CD8-positive, alpha-beta memory T cell (primary cell): ENCODE measurements around the gene PMF1. TPM values are rescaled to one million over a fixed set of nuclear protein-coding genes. Genes with fewer than 3 reads are reported as not detected.
A peak's percentile ranks its signal among the peaks of the same experiment; 100 is the strongest.

ENCODE experiments used
- CTCF ChIA-PET: fragments of 350-600 bp; sonication (Branson Sonifier 250); formaldehyde crosslinking; loops from one replicate; lab custom pipeline; 2021; ENCODE audit warnings: antibody characterized with exemption; lab: Charles Lee
- POLR2A ChIA-PET: fragments of 350-600 bp; sonication (Branson Sonifier 250); formaldehyde crosslinking; loops from one replicate; lab custom pipeline; 2021; ENCODE audit warnings: antibody characterized with exemption; lab: Charles Lee
- DNase-seq, 5 donors: peaks; one replicate each; pipeline versions ENCODE4 v3.0.0 to v3.0.0-alpha.2; 2020 to 2022; ENCODE audit warnings: mixed read lengths in 1 of 5
- H3K27ac ChIP-seq: one replicate; pipeline ENCODE4 v1.7.0; 2013; ENCODE audit warnings: low read depth, mild to moderate bottlenecking, low read length, moderate library complexity
- H3K27me3 ChIP-seq: 2 replicates; pipeline ENCODE4 v1.7.0; 2013; ENCODE audit warnings: low read length, mild to moderate bottlenecking; ENCODE audit not compliant: insufficient read depth, poor library complexity, severe bottlenecking
- H3K36me3 ChIP-seq: 2 replicates; pipeline ENCODE4 v1.7.0; 2013; ENCODE audit warnings: mild to moderate bottlenecking, low read length, moderate library complexity; ENCODE audit not compliant: insufficient read depth
- H3K4me1 ChIP-seq: 2 replicates; pipeline ENCODE4 v1.7.0; 2013; ENCODE audit warnings: mild to moderate bottlenecking, low read length, moderate library complexity; ENCODE audit not compliant: insufficient read depth
- H3K4me3 ChIP-seq: 2 replicates; pipeline ENCODE4 v1.7.0; 2013; ENCODE audit warnings: mild to moderate bottlenecking, low read length
- H3K9me3 ChIP-seq: 2 replicates; pipeline ENCODE4 v1.7.0; 2013; ENCODE audit warnings: mild to moderate bottlenecking, low read length
- H3K27ac Mint-ChIP-seq, 8 donors: one replicate each; pipeline ENCODE4 v1.8.0; 2020 to 2021; ENCODE audit warnings: mixed read lengths in 8 of 8, mild to moderate bottlenecking in 6 of 8, inconsistent platforms in 3 of 8, moderate library complexity in 3 of 8
- H3K27me3 Mint-ChIP-seq, 2 donors: one replicate each; pipeline ENCODE4 v1.8.0; 2020 to 2021; ENCODE audit warnings: mixed read lengths in 2 of 2, mild to moderate bottlenecking in 1 of 2, moderate library complexity in 1 of 2
- H3K36me3 Mint-ChIP-seq, 3 donors: one replicate each; pipeline ENCODE4 v1.8.0; 2020 to 2021; ENCODE audit warnings: mixed read lengths in 3 of 3, inconsistent platforms in 1 of 3, mild to moderate bottlenecking in 1 of 3
- H3K4me1 Mint-ChIP-seq, 3 donors: one replicate each; pipeline ENCODE4 v1.8.0; 2020 to 2021; ENCODE audit warnings: mixed read lengths in 3 of 3, inconsistent platforms in 1 of 3, mild to moderate bottlenecking in 1 of 3
- H3K4me3 Mint-ChIP-seq, 7 donors: one replicate each; pipeline ENCODE4 v1.8.0; 2020 to 2021; ENCODE audit warnings: mixed read lengths in 7 of 7, mild to moderate bottlenecking in 6 of 7, moderate library complexity in 4 of 7, inconsistent platforms in 2 of 7
- H3K9me3 Mint-ChIP-seq, 5 donors: one replicate each; pipeline ENCODE4 v1.8.0; 2020 to 2022; ENCODE audit warnings: mixed read lengths in 5 of 5, mild to moderate bottlenecking in 3 of 5, moderate library complexity in 2 of 5, inconsistent platforms in 1 of 5
- polyA plus RNA-seq: library from polyadenylated mRNA; unstranded; fragments of 300-500 nt; fragmentation: Illumina TruSeq; gene quantifications from one replicate; pipeline ENCODE4 v1.2.3, GENCODE V29; 2021
- total RNA-seq, 2 experiments: library from RNA; stranded (reverse); gene quantifications; one replicate each; pipeline ENCODE4 v1.2.3, GENCODE V29; 2021

PMF1 gene
- 10 to 100 TPM; 85.9 to 88.3 TPM for total RNA-seq
- 83.3 TPM for polyA plus RNA-seq

GRCh38 chr1:156212833-156213643, at the start of gene PMF1:
PMF1 (plus strand) TSS chr1:156213007; CDS start chr1:156213016, 9 bp downstream.
- H3K36me3 ChIP-seq = peaks cover 17% of the 10 kb centered on the region
- peak within 1 kb of the TSS; percentile 78 for H3K4me3 ChIP-seq
- peaks cover 33% of the 10 kb centered on the region for H3K4me1 ChIP-seq
- ChIA-PET POLR2A (interaction anchor here (0.8 to 2.7 kb wide), 13 partner anchors 10 to 130 kb away, joined by 3 to 34 read pairs (median 4); partner anchors contain the start of genes LMNA, MEX3A, SLC25A44 and SMG5), CTCF (interaction anchor here (0.5 to 3.1 kb wide), 13 partner anchors 11 to 1166 kb away, joined by 3 to 27 read pairs (median 4); partner anchors contain the start of gene SLC25A44)
- no peaks in the 10 kb centered on the region for H3K27me3 Mint-ChIP-seq
- peak within 1 kb of the TSS; percentile 98 to 100 (median 99) for H3K27ac Mint-ChIP-seq
- no peaks in the 10 kb centered on the region for H3K27me3 ChIP-seq
- H3K9me3 ChIP-seq = no peaks in the 10 kb centered on the region
- peak within 1 kb of the TSS; percentile 93 for H3K27ac ChIP-seq
- H3K36me3 Mint-ChIP-seq = peaks cover 0 to 53% (median 10%) of the 10 kb centered on the region in 3 donors
- peak; percentile 93 to 97 (median 94) for DNase-seq
- H3K4me1 Mint-ChIP-seq = peaks cover 31 to 47% (median 43%) of the 10 kb centered on the region in 3 donors
- peak within 1 kb of the TSS; percentile 90 to 99 (median 97) for H3K4me3 Mint-ChIP-seq
- H3K9me3 Mint-ChIP-seq = no peaks in the 10 kb centered on the region

GRCh38 chr1:156163712-156164111, 49.1 kb upstream of the PMF1 start:
- Mint-ChIP-seq H3K36me3 (peaks cover 0 to 9% (median 3%) of the 10 kb centered on the region in 3 donors), H3K27ac (no peak overlapping the region), H3K9me3 (no peaks in the 10 kb centered on the region), H3K4me3 (no peak overlapping the region), H3K27me3 (peaks cover 0 to 2% of the 10 kb centered on the region in 2 donors), H3K4me1 (peaks cover 10 to 18% (median 11%) of the 10 kb centered on the region in 3 donors)
- H3K9me3 ChIP-seq = no peaks in the 10 kb centered on the region
- no peaks in the 10 kb centered on the region for H3K27me3 ChIP-seq
- POLR2A ChIA-PET = interaction anchor here (1.5 kb wide), 1 partner anchor 11 kb away, joined by 4 read pairs; no protein-coding TSS in a partner anchor
- H3K4me1 ChIP-seq = peaks cover 4% of the 10 kb centered on the region
- CTCF ChIA-PET = interaction anchor here (1.0 kb wide), 1 partner anchor 18 kb away, joined by 3 read pairs; no protein-coding TSS in a partner anchor
- no peak overlapping the region for H3K4me3 ChIP-seq
- no peaks in the 10 kb centered on the region for H3K36me3 ChIP-seq
- H3K27ac ChIP-seq = no peak overlapping the region
- DNase-seq = no peak

GRCh38 chr1:156164125-156164831, 48.5 kb upstream of the PMF1 start:
- H3K27me3 ChIP-seq = no peaks in the 10 kb centered on the region
- H3K4me1 ChIP-seq = peaks cover 4% of the 10 kb centered on the region
- peak overlapping the region in 2 of 8 donors; percentile 19 to 66 for H3K27ac Mint-ChIP-seq
- no peak for DNase-seq
- POLR2A ChIA-PET = interaction anchor here (0.5 to 1.5 kb wide), 2 partner anchors 12 to 225 kb away, joined by 3 to 4 read pairs; no protein-coding TSS in a partner anchor
- H3K4me3 Mint-ChIP-seq = peak overlapping the region in 1 of 7 donors; percentile 31
- H3K9me3 ChIP-seq = no peaks in the 10 kb centered on the region
- peaks cover 10 to 16% (median 11%) of the 10 kb centered on the region in 3 donors for H3K4me1 Mint-ChIP-seq
- peaks cover 0 to 2% of the 10 kb centered on the region in 2 donors for H3K27me3 Mint-ChIP-seq
- H3K36me3 Mint-ChIP-seq = peaks cover 0 to 9% (median 3%) of the 10 kb centered on the region in 3 donors
- no peak overlapping the region for H3K27ac ChIP-seq
- no peak overlapping the region for H3K4me3 ChIP-seq
- H3K9me3 Mint-ChIP-seq = no peaks in the 10 kb centered on the region
- CTCF ChIA-PET = interaction anchor here (1.0 kb wide), 1 partner anchor 19 kb away, joined by 3 read pairs; no protein-coding TSS in a partner anchor
- no peaks in the 10 kb centered on the region for H3K36me3 ChIP-seq

- H3K4me1 Mint-ChIP-seq = peaks cover 9 to 12% (median 10%) of the 10 kb centered on the region in 3 donors
- DNase-seq = no peak
- Histone ChIP-seq H3K27me3 (no peaks in the 10 kb centered on the region), H3K4me3 (no peak overlapping the region), H3K9me3 (no peaks in the 10 kb centered on the region), H3K4me1 (peaks cover 4% of the 10 kb centered on the region), H3K36me3 (no peaks in the 10 kb centered on the region), H3K27ac (no peak overlapping the region)
- peak overlapping the region in 2 of 8 donors; percentile 15 to 63 for H3K27ac Mint-ChIP-seq
- H3K9me3 Mint-ChIP-seq = no peaks in the 10 kb centered on the region
- CTCF ChIA-PET = no interaction called here
- peaks cover 0 to 9% (median 3%) of the 10 kb centered on the region in 3 donors for H3K36me3 Mint-ChIP-seq
- POLR2A ChIA-PET = interaction anchor here (1.5 kb wide), 1 partner anchor 13 kb away, joined by 4 read pairs; no protein-coding TSS in a partner anchor
- H3K27me3 Mint-ChIP-seq = peaks cover 0 to under 1% of the 10 kb centered on the region in 2 donors
- H3K4me3 Mint-ChIP-seq = no peak overlapping the region
These were observed 47.7 kb upstream of the PMF1 start for GRCh38 chr1:156165083-156165482.

GRCh38 chr1:156167536-156167935, 45.3 kb upstream of the PMF1 start:
- DNase-seq = no peak
- Histone ChIP-seq H3K27me3 (no peaks in the 10 kb centered on the region), H3K4me1 (no peaks in the 10 kb centered on the region), H3K27ac (no peak overlapping the region), H3K36me3 (no peaks in the 10 kb centered on the region), H3K9me3 (no peaks in the 10 kb centered on the region), H3K4me3 (no peak overlapping the region)
- Mint-ChIP-seq H3K27me3 (no peaks in the 10 kb centered on the region), H3K36me3 (peaks cover 0 to 8% (median 3%) of the 10 kb centered on the region in 3 donors), H3K4me1 (no peaks in the 10 kb centered on the region), H3K4me3 (no peak overlapping the region), H3K27ac (peak overlapping the region in 1 of 8 donors; percentile 77), H3K9me3 (no peaks in the 10 kb centered on the region)
- ChIA-PET CTCF (interaction anchor here (1.2 kb wide), 2 partner anchors 11 to 218 kb away, joined by 3 read pairs; no protein-coding TSS in a partner anchor), POLR2A (no interaction called here)

GRCh38 chr1:156172696-156173470, 39.9 kb upstream of the PMF1 start:
- H3K4me1 ChIP-seq = peaks cover 3% of the 10 kb centered on the region
- no peaks in the 10 kb centered on the region for H3K36me3 ChIP-seq
- no peak overlapping the region for H3K27ac ChIP-seq
- H3K27ac Mint-ChIP-seq = peak overlapping the region in 1 of 8 donors; percentile 83
- H3K27me3 Mint-ChIP-seq = peaks cover 7 to 12% of the 10 kb centered on the region in 2 donors
- no peak overlapping the region for H3K4me3 Mint-ChIP-seq
- H3K36me3 Mint-ChIP-seq = peaks cover 0 to 6% (median 3%) of the 10 kb centered on the region in 3 donors
- H3K4me3 ChIP-seq = no peak overlapping the region
- no peaks in the 10 kb centered on the region for H3K9me3 Mint-ChIP-seq
- H3K4me1 Mint-ChIP-seq = peaks cover 0 to under 1% (median under 1%) of the 10 kb centered on the region in 3 donors
- ChIA-PET POLR2A (no interaction called here), CTCF (interaction anchor here (0.6 to 0.9 kb wide), 3 partner anchors 21 to 52 kb away, joined by 3 to 4 read pairs (median 3); partner anchors contain the start of gene SLC25A44)
- H3K9me3 ChIP-seq = no peaks in the 10 kb centered on the region
- DNase-seq = no peak
- no peaks in the 10 kb centered on the region for H3K27me3 ChIP-seq
